ENCODE data around the gene TEX14.

- TF ChIP-seq SUZ12 (IDR thresholded peaks at IDR 0.05) (no peak), SP1 (IDR thresholded peaks at IDR 0.05) (no peak), TARDBP (IDR thresholded peaks at IDR 0.05) (no peak), FOXM1 (IDR thresholded peaks at IDR 0.05; ENCODE audit: borderline replicate concordance) (no peak), HDGF (IDR thresholded peaks at IDR 0.05; ENCODE audit: borderline replicate concordance) (no peak), LEF1 (IDR thresholded peaks at IDR 0.05; ENCODE audit: borderline replicate concordance) (no peak)
Observed at GRCh38 chr17:58533616-58534188, 158.1 kb downstream of the TEX14 start.

Measured in HEK293T (cell line).